Choroid plexus epithelial cell (primary cell): Measurements from ENCODE around the gene MIPOL1.
"Not testable (repeated sequence)": the region's sequence is repeated elsewhere in the genome, so short reads cannot be mapped to it uniquely, and the experiment has no call there.

ENCODE experiments used
- DNase-seq: peaks from one replicate; pipeline ENCODE4 v3.0.0-alpha.2; 2010; ENCODE audit warnings: low read depth
- H3K4me3 ChIP-seq: 2 replicates; pipeline ENCODE4 v1.5.1; 2011; ENCODE audit warnings: low read depth, mild to moderate bottlenecking, control low read depth, low read length, moderate library complexity
- CTCF ChIP-seq: conservative IDR thresholded peaks from 2 replicates; pipeline ENCODE4 v1.5.1; 2011; ENCODE audit warnings: low read depth, mild to moderate bottlenecking, control low read depth, inconsistent platforms, low read length, moderate library complexity

The MIPOL1 gene

GRCh38 chr14:37275963-37276362 lies 78.2 kb downstream of the MIPOL1 start:
- no peak for TF ChIP-seq CTCF
- no peak for DNase-seq
- H3K4me3 ChIP-seq: no peak overlapping the region

- TF ChIP-seq CTCF: no peak
- no peak overlapping the region for H3K4me3 ChIP-seq
- no peak for DNase-seq
Measured at GRCh38 chr14:37278636-37279538, 81.2 kb downstream of the MIPOL1 start.

- DNase-seq: no peak
- TF ChIP-seq CTCF: no peak
- no peak overlapping the region for H3K4me3 ChIP-seq
Measured at GRCh38 chr14:37279818-37280217, 82.1 kb downstream of the MIPOL1 start.

- no peak for DNase-seq
- no peak for TF ChIP-seq CTCF
Measured at GRCh38 chr14:37284760-37285159, 87.0 kb downstream of the MIPOL1 start.

GRCh38 chr14:37285220-37285619 lies 87.5 kb downstream of the MIPOL1 start:
- no peak for DNase-seq
- no peak for TF ChIP-seq CTCF
- H3K4me3 ChIP-seq: no peak overlapping the region

More at GRCh38 chr14:37284760-37285159, 87.0 kb downstream of the MIPOL1 start:
- no peak overlapping the region for H3K4me3 ChIP-seq

- H3K4me3 ChIP-seq: no peak overlapping the region
- DNase-seq: no peak
- no peak for TF ChIP-seq CTCF
Measured at GRCh38 chr14:37289688-37290087, 92.0 kb downstream of the MIPOL1 start.

- not testable (repeated sequence) for H3K4me3 ChIP-seq, DNase-seq
Measured at GRCh38 chr14:37295262-37295661, 97.5 kb downstream of the MIPOL1 start.
